GM23338 (cell line): Measurements from ENCODE around the gene SLIT1. TPM values are rescaled to one million over a fixed set of nuclear protein-coding genes. Genes with fewer than 3 reads are reported as not detected.

ENCODE experiments used
- ATAC-seq: fragments of 200-7000 bp; cut with Tn5 transposase; 3 replicates; pipeline ENCODE4 v1.9.1; 2020
- DNase-seq: peaks from one replicate; pipeline ENCODE4 v3.0.0-alpha.2; 2015; ENCODE audit warnings: low spot score
- H2AFZ ChIP-seq: fragments of 200-600 bp; sonication (generic); 2 replicates; pipeline ENCODE4 v1.8.0; 2016; ENCODE audit warnings: antibody characterized with exemption, mild to moderate bottlenecking, moderate library complexity
- H3F3A ChIP-seq: fragments of 200-600 bp; sonication (generic); replicated peaks from 2 replicates; pipeline ENCODE4 v1.8.0; 2017; ENCODE audit warnings: antibody characterized with exemption, mixed run types, low read depth
- H3K27ac ChIP-seq: fragments of 200-600 bp; sonication (generic); 2 replicates; pipeline ENCODE4 v1.6.1; 2016; ENCODE audit warnings: low read depth
- H3K27me3 ChIP-seq: fragments of 200-600 bp; sonication (generic); 2 replicates; pipeline ENCODE4 v1.8.0; 2016; ENCODE audit warnings: mild to moderate bottlenecking, mixed run types, moderate library complexity; ENCODE audit not compliant: insufficient read depth
- H3K36me3 ChIP-seq: fragments of 200-600 bp; sonication (generic); 2 replicates; pipeline ENCODE4 v1.8.0; 2016; ENCODE audit warnings: mild to moderate bottlenecking; ENCODE audit not compliant: insufficient read depth
- H3K4me1 ChIP-seq: fragments of 200-600 bp; sonication (generic); 2 replicates; pipeline ENCODE4 v1.8.0; 2016; ENCODE audit warnings: mild to moderate bottlenecking, moderate library complexity; ENCODE audit not compliant: insufficient read depth
- H3K4me2 ChIP-seq: fragments of 200-600 bp; sonication (generic); 2 replicates; pipeline ENCODE4 v1.7.1; 2017; ENCODE audit warnings: mixed run types
- H3K4me3 ChIP-seq: fragments of 200-600 bp; sonication (generic); 2 replicates; pipeline ENCODE4 v1.6.1; 2016; ENCODE audit warnings: mixed run types
- H3K79me2 ChIP-seq: fragments of 200-600 bp; sonication (generic); replicated peaks from 2 replicates; pipeline ENCODE4 v1.8.0; 2017; ENCODE audit warnings: mild to moderate bottlenecking; ENCODE audit not compliant: insufficient read depth
- H3K9me2 ChIP-seq: fragments of 200-600 bp; sonication (generic); 2 replicates; pipeline ENCODE4 v1.8.0; 2017; ENCODE audit not compliant: insufficient read depth
- H4K20me1 ChIP-seq: fragments of 200-600 bp; sonication (generic); replicated peaks from 2 replicates; pipeline ENCODE4 v1.8.0; 2017; ENCODE audit warnings: mild to moderate bottlenecking; ENCODE audit not compliant: insufficient read depth
- H3K27ac Mint-ChIP-seq: 2 replicates; pipeline ENCODE4 v1.8.0; 2020; ENCODE audit warnings: inconsistent platforms, mild to moderate bottlenecking, moderate library complexity, mixed read lengths
- H3K27me3 Mint-ChIP-seq: 3 replicates; pipeline ENCODE4 v1.8.0; 2022; ENCODE audit warnings: low read depth, mild to moderate bottlenecking, moderate library complexity, mixed read lengths, inconsistent platforms; ENCODE audit not compliant: insufficient read depth, poor library complexity
- H3K36me3 Mint-ChIP-seq: 3 replicates; pipeline ENCODE4 v1.8.0; 2021; ENCODE audit warnings: low read depth, mild to moderate bottlenecking, inconsistent platforms, moderate library complexity, mixed read lengths
- H3K4me1 Mint-ChIP-seq: 3 replicates; pipeline ENCODE4 v1.8.0; 2020; ENCODE audit warnings: mild to moderate bottlenecking, inconsistent platforms, mixed read lengths
- H3K4me3 Mint-ChIP-seq: 3 replicates; pipeline ENCODE4 v1.8.0; 2021; ENCODE audit warnings: moderate library complexity, mild to moderate bottlenecking, inconsistent platforms, mixed read lengths
- H3K9me3 Mint-ChIP-seq: 3 replicates; pipeline ENCODE4 v1.8.0; 2020; ENCODE audit warnings: moderate library complexity, mild to moderate bottlenecking, inconsistent platforms, mixed read lengths
- CREB1 ChIP-seq: fragments of 250-450 bp; sonication (Bioruptor Pico); IDR thresholded peaks from 2 replicates; pipeline ENCODE4 v1.5.0; 2020; ENCODE audit warnings: low read depth, mild to moderate bottlenecking, moderate library complexity
- EZH2 ChIP-seq: fragments of 200-600 bp; sonication (generic); IDR thresholded peaks from one replicate; pipeline ENCODE4 v1.8.0; 2017; ENCODE audit warnings: antibody characterized with exemption, mild to moderate bottlenecking, low read depth; ENCODE audit not compliant: unreplicated experiment
- EZH2phosphoT487 ChIP-seq: fragments of 200-600 bp; sonication (generic); IDR thresholded peaks from one replicate; pipeline ENCODE4 v1.8.1; 2018; ENCODE audit warnings: antibody characterized with exemption; ENCODE audit not compliant: unreplicated experiment
- JUNB ChIP-seq: IDR thresholded peaks from one replicate; pipeline ENCODE4 v1.6.1; 2016; ENCODE audit warnings: antibody characterized with exemption; ENCODE audit not compliant: unreplicated experiment
- NANOG ChIP-seq: IDR thresholded peaks from 2 replicates; pipeline ENCODE4 v1.6.1; 2016; ENCODE audit warnings: antibody characterized with exemption, borderline replicate concordance
- POLR2AphosphoS5 ChIP-seq: IDR thresholded peaks from 2 replicates; pipeline ENCODE4 v1.6.1; 2016; ENCODE audit warnings: antibody characterized with exemption, low read depth
- STAT1 ChIP-seq: IDR thresholded peaks from one replicate; pipeline ENCODE4 v1.6.1; 2016; ENCODE audit warnings: antibody characterized with exemption; ENCODE audit not compliant: unreplicated experiment
- ZNF114 ChIP-seq: fragments of 250-450 bp; sonication (Bioruptor Pico); IDR thresholded peaks from 2 replicates; pipeline ENCODE4 v1.5.0; 2020; ENCODE audit warnings: mild to moderate bottlenecking, moderate library complexity
- ZNF331 ChIP-seq: fragments of 250-450 bp; sonication (Bioruptor Pico); IDR thresholded peaks from 2 replicates; pipeline ENCODE4 v1.5.0; 2020; ENCODE audit warnings: low read depth, mild to moderate bottlenecking, moderate library complexity
- polyA plus RNA-seq: library from polyadenylated mRNA; unstranded; fragments of >200 nt; fragmentation: Nextera tagmentation; extraction: Ambion mirVana; gene quantifications from 2 replicates; pipeline ENCODE4 v1.2.1, GENCODE V29; 2016
- total RNA-seq: library from RNA; depleted of rRNA; stranded (reverse); fragments of >200 nt; shearing (Covaris generic); gene quantifications from 2 replicates; pipeline ENCODE4 v1.2.3, GENCODE V29; 2014
- TF ChIP-seq, protein P1 (sequence below): IDR thresholded peaks from 2 replicates; pipeline ENCODE4 v1.6.1; 2016; ENCODE audit warnings: antibody characterized with exemption
- TF ChIP-seq, protein P2 (sequence below), 2 experiments: fragments of 200-600 bp in 1 of 2; sonication (generic) in 1 of 2; conservative IDR thresholded peaks; 2 replicates each; pipeline versions ENCODE4 v1.5.1 to v1.6.1; 2016 to 2017; ENCODE audit warnings: antibody characterized with exemption in 2 of 2, low read depth in 2 of 2, mild to moderate bottlenecking in 2 of 2, moderate library complexity in 1 of 2
- TF ChIP-seq, protein P3 (sequence below): IDR thresholded peaks from one replicate; pipeline ENCODE4 v1.6.1; 2018; ENCODE audit warnings: antibody characterized with exemption; ENCODE audit not compliant: unreplicated experiment
- TF ChIP-seq, protein P4 (sequence below): fragments of 250-450 bp; sonication (Bioruptor Pico); IDR thresholded peaks from 2 replicates; pipeline ENCODE4 v1.5.0; 2020; ENCODE audit warnings: mild to moderate bottlenecking, moderate library complexity

The SLIT1 gene
- total and polyA plus RNA-seq, 2 experiments from 2014 or later, result 0.76 to 1.7 TPM

- Histone ChIP-seq H3K4me1 (no peaks in the 10 kb centered on the region), H3K79me2 (no peaks in the 10 kb centered on the region), H3F3A (no peaks in the 10 kb centered on the region), H3K4me3 (no peak overlapping the region), H3K4me2 (no peak overlapping the region), H3K36me3 (no peaks in the 10 kb centered on the region), H3K27ac (no peak overlapping the region), H4K20me1 (no peaks in the 10 kb centered on the region), H3K27me3 (no peaks in the 10 kb centered on the region), H2AFZ (no peak overlapping the region), H3K9me2 (no peaks in the 10 kb centered on the region)
- Mint-ChIP-seq H3K36me3 (no peaks in the 10 kb centered on the region; the same call in 2 of the 3 replicates), H3K9me3 (no peaks in the 10 kb centered on the region), H3K27me3 (peaks cover 11% of the 10 kb centered on the region), H3K4me1 (no peaks in the 10 kb centered on the region), H3K27ac (no peak overlapping the region; the same call in 1 of the 2 replicates), H3K4me3 (no peak overlapping the region)
- TF ChIP-seq, protein P1, sequence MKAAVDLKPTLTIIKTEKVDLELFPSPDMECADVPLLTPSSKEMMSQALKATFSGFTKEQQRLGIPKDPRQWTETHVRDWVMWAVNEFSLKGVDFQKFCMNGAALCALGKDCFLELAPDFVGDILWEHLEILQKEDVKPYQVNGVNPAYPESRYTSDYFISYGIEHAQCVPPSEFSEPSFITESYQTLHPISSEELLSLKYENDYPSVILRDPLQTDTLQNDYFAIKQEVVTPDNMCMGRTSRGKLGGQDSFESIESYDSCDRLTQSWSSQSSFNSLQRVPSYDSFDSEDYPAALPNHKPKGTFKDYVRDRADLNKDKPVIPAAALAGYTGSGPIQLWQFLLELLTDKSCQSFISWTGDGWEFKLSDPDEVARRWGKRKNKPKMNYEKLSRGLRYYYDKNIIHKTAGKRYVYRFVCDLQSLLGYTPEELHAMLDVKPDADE, result no peak
- TF ChIP-seq EZH2 (no peak), EZH2phosphoT487 (no peak), CREB1 (no peak), POLR2AphosphoS5 (no peak), STAT1 (no peak), JUNB (no peak), ZNF114 (CRISPR knock-in tag) (no peak), ZNF331 (no peak), NANOG (no peak)
- TF ChIP-seq, protein P2, sequence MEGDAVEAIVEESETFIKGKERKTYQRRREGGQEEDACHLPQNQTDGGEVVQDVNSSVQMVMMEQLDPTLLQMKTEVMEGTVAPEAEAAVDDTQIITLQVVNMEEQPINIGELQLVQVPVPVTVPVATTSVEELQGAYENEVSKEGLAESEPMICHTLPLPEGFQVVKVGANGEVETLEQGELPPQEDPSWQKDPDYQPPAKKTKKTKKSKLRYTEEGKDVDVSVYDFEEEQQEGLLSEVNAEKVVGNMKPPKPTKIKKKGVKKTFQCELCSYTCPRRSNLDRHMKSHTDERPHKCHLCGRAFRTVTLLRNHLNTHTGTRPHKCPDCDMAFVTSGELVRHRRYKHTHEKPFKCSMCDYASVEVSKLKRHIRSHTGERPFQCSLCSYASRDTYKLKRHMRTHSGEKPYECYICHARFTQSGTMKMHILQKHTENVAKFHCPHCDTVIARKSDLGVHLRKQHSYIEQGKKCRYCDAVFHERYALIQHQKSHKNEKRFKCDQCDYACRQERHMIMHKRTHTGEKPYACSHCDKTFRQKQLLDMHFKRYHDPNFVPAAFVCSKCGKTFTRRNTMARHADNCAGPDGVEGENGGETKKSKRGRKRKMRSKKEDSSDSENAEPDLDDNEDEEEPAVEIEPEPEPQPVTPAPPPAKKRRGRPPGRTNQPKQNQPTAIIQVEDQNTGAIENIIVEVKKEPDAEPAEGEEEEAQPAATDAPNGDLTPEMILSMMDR (conservative IDR thresholded peaks at IDR 0.05; ENCODE audit: low read depth in 2 of 2), result no peak
- TF ChIP-seq, protein P3, sequence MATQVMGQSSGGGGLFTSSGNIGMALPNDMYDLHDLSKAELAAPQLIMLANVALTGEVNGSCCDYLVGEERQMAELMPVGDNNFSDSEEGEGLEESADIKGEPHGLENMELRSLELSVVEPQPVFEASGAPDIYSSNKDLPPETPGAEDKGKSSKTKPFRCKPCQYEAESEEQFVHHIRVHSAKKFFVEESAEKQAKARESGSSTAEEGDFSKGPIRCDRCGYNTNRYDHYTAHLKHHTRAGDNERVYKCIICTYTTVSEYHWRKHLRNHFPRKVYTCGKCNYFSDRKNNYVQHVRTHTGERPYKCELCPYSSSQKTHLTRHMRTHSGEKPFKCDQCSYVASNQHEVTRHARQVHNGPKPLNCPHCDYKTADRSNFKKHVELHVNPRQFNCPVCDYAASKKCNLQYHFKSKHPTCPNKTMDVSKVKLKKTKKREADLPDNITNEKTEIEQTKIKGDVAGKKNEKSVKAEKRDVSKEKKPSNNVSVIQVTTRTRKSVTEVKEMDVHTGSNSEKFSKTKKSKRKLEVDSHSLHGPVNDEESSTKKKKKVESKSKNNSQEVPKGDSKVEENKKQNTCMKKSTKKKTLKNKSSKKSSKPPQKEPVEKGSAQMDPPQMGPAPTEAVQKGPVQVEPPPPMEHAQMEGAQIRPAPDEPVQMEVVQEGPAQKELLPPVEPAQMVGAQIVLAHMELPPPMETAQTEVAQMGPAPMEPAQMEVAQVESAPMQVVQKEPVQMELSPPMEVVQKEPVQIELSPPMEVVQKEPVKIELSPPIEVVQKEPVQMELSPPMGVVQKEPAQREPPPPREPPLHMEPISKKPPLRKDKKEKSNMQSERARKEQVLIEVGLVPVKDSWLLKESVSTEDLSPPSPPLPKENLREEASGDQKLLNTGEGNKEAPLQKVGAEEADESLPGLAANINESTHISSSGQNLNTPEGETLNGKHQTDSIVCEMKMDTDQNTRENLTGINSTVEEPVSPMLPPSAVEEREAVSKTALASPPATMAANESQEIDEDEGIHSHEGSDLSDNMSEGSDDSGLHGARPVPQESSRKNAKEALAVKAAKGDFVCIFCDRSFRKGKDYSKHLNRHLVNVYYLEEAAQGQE, result no peak
- TF ChIP-seq, protein P4, sequence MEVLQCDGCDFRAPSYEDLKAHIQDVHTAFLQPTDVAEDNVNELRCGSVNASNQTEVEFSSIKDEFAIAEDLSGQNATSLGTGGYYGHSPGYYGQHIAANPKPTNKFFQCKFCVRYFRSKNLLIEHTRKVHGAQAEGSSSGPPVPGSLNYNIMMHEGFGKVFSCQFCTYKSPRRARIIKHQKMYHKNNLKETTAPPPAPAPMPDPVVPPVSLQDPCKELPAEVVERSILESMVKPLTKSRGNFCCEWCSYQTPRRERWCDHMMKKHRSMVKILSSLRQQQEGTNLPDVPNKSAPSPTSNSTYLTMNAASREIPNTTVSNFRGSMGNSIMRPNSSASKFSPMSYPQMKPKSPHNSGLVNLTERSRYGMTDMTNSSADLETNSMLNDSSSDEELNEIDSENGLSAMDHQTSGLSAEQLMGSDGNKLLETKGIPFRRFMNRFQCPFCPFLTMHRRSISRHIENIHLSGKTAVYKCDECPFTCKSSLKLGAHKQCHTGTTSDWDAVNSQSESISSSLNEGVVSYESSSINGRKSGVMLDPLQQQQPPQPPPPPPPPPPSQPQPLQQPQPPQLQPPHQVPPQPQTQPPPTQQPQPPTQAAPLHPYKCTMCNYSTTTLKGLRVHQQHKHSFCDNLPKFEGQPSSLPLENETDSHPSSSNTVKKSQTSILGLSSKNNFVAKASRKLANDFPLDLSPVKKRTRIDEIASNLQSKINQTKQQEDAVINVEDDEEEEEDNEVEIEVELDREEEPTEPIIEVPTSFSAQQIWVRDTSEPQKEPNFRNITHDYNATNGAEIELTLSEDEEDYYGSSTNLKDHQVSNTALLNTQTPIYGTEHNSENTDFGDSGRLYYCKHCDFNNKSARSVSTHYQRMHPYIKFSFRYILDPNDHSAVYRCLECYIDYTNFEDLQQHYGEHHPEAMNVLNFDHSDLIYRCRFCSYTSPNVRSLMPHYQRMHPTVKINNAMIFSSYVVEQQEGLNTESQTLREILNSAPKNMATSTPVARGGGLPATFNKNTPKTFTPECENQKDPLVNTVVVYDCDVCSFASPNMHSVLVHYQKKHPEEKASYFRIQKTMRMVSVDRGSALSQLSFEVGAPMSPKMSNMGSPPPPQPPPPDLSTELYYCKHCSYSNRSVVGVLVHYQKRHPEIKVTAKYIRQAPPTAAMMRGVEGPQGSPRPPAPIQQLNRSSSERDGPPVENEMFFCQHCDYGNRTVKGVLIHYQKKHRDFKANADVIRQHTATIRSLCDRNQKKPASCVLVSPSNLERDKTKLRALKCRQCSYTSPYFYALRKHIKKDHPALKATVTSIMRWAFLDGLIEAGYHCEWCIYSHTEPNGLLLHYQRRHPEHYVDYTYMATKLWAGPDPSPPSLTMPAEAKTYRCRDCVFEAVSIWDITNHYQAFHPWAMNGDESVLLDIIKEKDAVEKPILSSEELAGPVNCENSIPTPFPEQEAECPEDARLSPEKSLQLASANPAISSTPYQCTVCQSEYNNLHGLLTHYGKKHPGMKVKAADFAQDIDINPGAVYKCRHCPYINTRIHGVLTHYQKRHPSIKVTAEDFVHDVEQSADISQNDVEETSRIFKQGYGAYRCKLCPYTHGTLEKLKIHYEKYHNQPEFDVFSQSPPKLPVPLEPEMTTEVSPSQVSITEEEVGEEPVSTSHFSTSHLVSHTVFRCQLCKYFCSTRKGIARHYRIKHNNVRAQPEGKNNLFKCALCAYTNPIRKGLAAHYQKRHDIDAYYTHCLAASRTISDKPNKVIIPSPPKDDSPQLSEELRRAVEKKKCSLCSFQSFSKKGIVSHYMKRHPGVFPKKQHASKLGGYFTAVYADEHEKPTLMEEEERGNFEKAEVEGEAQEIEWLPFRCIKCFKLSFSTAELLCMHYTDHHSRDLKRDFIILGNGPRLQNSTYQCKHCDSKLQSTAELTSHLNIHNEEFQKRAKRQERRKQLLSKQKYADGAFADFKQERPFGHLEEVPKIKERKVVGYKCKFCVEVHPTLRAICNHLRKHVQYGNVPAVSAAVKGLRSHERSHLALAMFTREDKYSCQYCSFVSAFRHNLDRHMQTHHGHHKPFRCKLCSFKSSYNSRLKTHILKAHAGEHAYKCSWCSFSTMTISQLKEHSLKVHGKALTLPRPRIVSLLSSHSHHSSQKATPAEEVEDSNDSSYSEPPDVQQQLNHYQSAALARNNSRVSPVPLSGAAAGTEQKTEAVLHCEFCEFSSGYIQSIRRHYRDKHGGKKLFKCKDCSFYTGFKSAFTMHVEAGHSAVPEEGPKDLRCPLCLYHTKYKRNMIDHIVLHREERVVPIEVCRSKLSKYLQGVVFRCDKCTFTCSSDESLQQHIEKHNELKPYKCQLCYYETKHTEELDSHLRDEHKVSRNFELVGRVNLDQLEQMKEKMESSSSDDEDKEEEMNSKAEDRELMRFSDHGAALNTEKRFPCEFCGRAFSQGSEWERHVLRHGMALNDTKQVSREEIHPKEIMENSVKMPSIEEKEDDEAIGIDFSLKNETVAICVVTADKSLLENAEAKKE (CRISPR knock-in tag), result no peak
- DNase-seq (no peak), ATAC-seq (no peak)
Observed at GRCh38 chr10:97013568-97013967, 172.2 kb downstream of the SLIT1 start.
